HepG2 (cell line): ENCODE results near the gene ACP2. TPM values are rescaled to one million over a fixed set of nuclear protein-coding genes. Genes with fewer than 3 reads are reported as not detected.

Source experiments
- IKZF4 ChIP-seq: sonication (generic); formaldehyde crosslinking; IDR thresholded peaks from 2 replicates; pipeline ENCODE4 v1.5.1; 2020; ENCODE audit warnings: borderline replicate concordance, mild to moderate bottlenecking, low read depth, missing genetic modification reagents; ENCODE audit errors: not compliant biosample characterization
- KDM6A ChIP-seq: IDR thresholded peaks from 2 replicates; pipeline ENCODE4 v1.6.1; 2016; ENCODE audit warnings: low read depth
- MEIS2 ChIP-seq: sonication (generic); formaldehyde crosslinking; IDR thresholded peaks from 2 replicates; pipeline ENCODE4 v1.9.0; 2021; ENCODE audit warnings: mild to moderate bottlenecking, missing genetic modification reagents
- MIER2 ChIP-seq: IDR thresholded peaks from 2 replicates; pipeline ENCODE4 v1.6.1; 2016; ENCODE audit warnings: missing biosample characterization, missing genetic modification reagents
- MXI1 ChIP-seq: IDR thresholded peaks from 3 replicates; pipeline ENCODE4 v1.6.1; 2012; ENCODE audit warnings: low read depth, low read length, inconsistent platforms, borderline replicate concordance
- NBN ChIP-seq: fragments of 450-650 bp; conservative IDR thresholded peaks from 2 replicates; pipeline ENCODE4 v1.6.1; 2017
- NFE2L1 ChIP-seq: sonication (generic); formaldehyde crosslinking; IDR thresholded peaks from 2 replicates; pipeline ENCODE4 v1.4.0; 2020; ENCODE audit warnings: missing genetic modification reagents, mild to moderate bottlenecking, borderline replicate concordance
- REPIN1 ChIP-seq: sonication (generic); formaldehyde crosslinking; IDR thresholded peaks from 2 replicates; pipeline ENCODE4 v1.8.0; 2022; ENCODE audit warnings: missing genetic modification reagents, low read depth, mild to moderate bottlenecking, borderline replicate concordance
- SMYD3 ChIP-seq: sonication (generic); formaldehyde crosslinking; IDR thresholded peaks from 2 replicates; pipeline ENCODE4 v1.8.1; 2023; ENCODE audit warnings: mild to moderate bottlenecking, missing genetic modification reagents
- SP140L ChIP-seq: sonication (generic); formaldehyde crosslinking; IDR thresholded peaks from 2 replicates; pipeline ENCODE4 v1.4.0; 2020; ENCODE audit warnings: missing genetic modification reagents, borderline replicate concordance
- ZNF660 ChIP-seq: sonication (generic); formaldehyde crosslinking; IDR thresholded peaks from 2 replicates; pipeline ENCODE4 v1.5.1; 2020; ENCODE audit warnings: mild to moderate bottlenecking, low read depth, missing genetic modification reagents, borderline replicate concordance
- ZNF709 ChIP-seq: sonication (generic); formaldehyde crosslinking; IDR thresholded peaks from 2 replicates; pipeline ENCODE4 v1.5.0; 2020; ENCODE audit warnings: mild to moderate bottlenecking, missing genetic modification reagents
- polyA plus RNA-seq, 8 experiments: library from polyadenylated mRNA; depleted of rRNA in 3 of 8; stranded (reverse) in 7 of 8; unstranded in 1 of 8; fragments of >200 nt; fragmentation: Illumina TruSeq in 4 of 8; extraction: Trizol in 4 of 8; gene quantifications; 2 replicates each; pipeline versions ENCODE4 v1.2.1 to v1.2.3, GENCODE V29; 2011 to 2016; ENCODE audit warnings: low read depth in 4 of 8, missing spikeins in 1 of 8, mixed read lengths in 1 of 8; ENCODE audit not compliant: insufficient read depth in 1 of 8
- total RNA-seq, 5 experiments: library from RNA; depleted of rRNA; stranded (reverse); fragments of >200 nt; fragmentation: Illumina TruSeq; extraction: Trizol; gene quantifications; 2 replicates each; pipeline ENCODE4 v1.2.3, GENCODE V29; 2016; ENCODE audit warnings: low read depth in 1 of 5
- TF ChIP-seq, protein P1 (sequence below): sonication (generic); formaldehyde crosslinking; IDR thresholded peaks from 2 replicates; pipeline ENCODE4 v1.4.0; 2020; ENCODE audit warnings: missing genetic modification reagents, borderline replicate concordance
- TF ChIP-seq, protein P2 (sequence below), 2 experiments: fragments of 450-650 bp in 1 of 2; sonication (generic) in 1 of 2; formaldehyde crosslinking; IDR thresholded peaks; 2 replicates each; pipeline versions ENCODE4 v1.5.0 to v1.8.0; 2020 to 2022; ENCODE audit warnings: mild to moderate bottlenecking in 1 of 2, missing genetic modification reagents in 1 of 2
- TF ChIP-seq, protein P3 (sequence below): sonication (generic); formaldehyde crosslinking; IDR thresholded peaks from 2 replicates; pipeline ENCODE4 v1.8.0; 2022; ENCODE audit warnings: missing genetic modification reagents, mild to moderate bottlenecking, inconsistent platforms, borderline replicate concordance
- TF ChIP-seq, protein P4 (sequence below): sonication (generic); formaldehyde crosslinking; IDR thresholded peaks from 2 replicates; pipeline ENCODE4 v1.5.1; 2020; ENCODE audit warnings: mild to moderate bottlenecking, missing genetic modification reagents, moderate library complexity
- TF ChIP-seq, protein P5 (sequence below): conservative IDR thresholded peaks from 2 replicates; pipeline ENCODE4 v1.6.1; 2018; ENCODE audit warnings: missing genetic modification reagents
- TF ChIP-seq, protein P6 (sequence below): sonication (generic); formaldehyde crosslinking; IDR thresholded peaks from 2 replicates; pipeline ENCODE4 v1.4.0; 2020; ENCODE audit warnings: missing genetic modification reagents; ENCODE audit errors: not compliant biosample characterization

Gene ACP2
- total and polyA plus RNA-seq, 2 of the 13 experiments (the other 11 are each of a cell fraction or from before 2014, with no cell fraction given) = 17.7 to 20.2 TPM

DNA sequence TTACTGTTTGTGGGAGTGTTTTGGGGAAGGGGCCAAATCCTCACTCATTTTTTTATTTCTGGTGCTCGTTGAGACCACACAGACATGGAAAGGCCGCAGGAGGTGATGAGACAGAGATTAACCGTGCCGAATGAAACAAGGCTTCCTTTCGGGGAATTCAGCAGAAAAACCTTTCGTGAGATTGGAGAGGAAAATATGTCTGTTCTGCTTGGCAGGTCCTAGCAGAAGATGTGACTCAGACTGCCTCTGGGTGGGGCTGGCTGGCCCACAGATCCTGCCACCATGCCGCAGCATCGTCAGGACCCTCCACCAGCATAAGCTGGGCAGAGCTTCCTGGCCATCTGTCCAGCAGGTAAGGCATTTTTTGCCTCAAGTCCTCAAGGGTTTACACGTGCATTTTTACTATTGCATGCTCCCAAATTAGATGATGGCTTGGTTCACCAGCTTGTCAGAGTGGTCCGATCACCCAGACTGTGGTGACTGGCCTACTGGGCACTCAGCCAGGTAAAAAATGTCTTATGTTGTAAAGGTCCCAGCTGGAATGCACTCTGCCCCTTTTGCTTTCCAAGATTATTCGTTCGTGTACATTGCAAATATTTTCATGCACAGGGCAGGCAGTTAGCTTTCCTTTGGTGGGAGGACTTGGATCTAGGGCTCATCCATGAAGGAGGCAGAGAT lies 32.4 kb downstream of the ACP2 start (continued):
- peak; percentile 11; the same call in 1 of the 3 replicates for TF ChIP-seq MXI1
- TF ChIP-seq NFE2L1 (CRISPR knock-in tag) = no peak
- no peak for TF ChIP-seq ZNF709 (CRISPR knock-in tag)
- no peak for TF ChIP-seq SP140L
- no peak for TF ChIP-seq SMYD3
- TF ChIP-seq KDM6A (CRISPR knock-in tag) = 0 out of 2 replicates have a peak, but pooled peaks have one; percentile 11
- TF ChIP-seq, protein P1, sequence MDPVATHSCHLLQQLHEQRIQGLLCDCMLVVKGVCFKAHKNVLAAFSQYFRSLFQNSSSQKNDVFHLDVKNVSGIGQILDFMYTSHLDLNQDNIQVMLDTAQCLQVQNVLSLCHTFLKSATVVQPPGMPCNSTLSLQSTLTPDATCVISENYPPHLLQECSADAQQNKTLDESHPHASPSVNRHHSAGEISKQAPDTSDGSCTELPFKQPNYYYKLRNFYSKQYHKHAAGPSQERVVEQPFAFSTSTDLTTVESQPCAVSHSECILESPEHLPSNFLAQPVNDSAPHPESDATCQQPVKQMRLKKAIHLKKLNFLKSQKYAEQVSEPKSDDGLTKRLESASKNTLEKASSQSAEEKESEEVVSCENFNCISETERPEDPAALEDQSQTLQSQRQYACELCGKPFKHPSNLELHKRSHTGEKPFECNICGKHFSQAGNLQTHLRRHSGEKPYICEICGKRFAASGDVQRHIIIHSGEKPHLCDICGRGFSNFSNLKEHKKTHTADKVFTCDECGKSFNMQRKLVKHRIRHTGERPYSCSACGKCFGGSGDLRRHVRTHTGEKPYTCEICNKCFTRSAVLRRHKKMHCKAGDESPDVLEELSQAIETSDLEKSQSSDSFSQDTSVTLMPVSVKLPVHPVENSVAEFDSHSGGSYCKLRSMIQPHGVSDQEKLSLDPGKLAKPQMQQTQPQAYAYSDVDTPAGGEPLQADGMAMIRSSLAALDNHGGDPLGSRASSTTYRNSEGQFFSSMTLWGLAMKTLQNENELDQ (CRISPR knock-in tag) = no peak
- TF ChIP-seq, protein P2, sequence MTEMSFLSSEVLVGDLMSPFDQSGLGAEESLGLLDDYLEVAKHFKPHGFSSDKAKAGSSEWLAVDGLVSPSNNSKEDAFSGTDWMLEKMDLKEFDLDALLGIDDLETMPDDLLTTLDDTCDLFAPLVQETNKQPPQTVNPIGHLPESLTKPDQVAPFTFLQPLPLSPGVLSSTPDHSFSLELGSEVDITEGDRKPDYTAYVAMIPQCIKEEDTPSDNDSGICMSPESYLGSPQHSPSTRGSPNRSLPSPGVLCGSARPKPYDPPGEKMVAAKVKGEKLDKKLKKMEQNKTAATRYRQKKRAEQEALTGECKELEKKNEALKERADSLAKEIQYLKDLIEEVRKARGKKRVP (CRISPR knock-in tag; IDR thresholded peaks at IDR 0.05) = no peak
- TF ChIP-seq ZNF660 = no peak
- no peak for TF ChIP-seq MIER2 (CRISPR knock-in tag)
- TF ChIP-seq MEIS2 = 0 out of 2 replicates have a peak, but pooled peaks have one; percentile 22
- TF ChIP-seq REPIN1 (CRISPR knock-in tag) = no peak
- TF ChIP-seq, protein P3, sequence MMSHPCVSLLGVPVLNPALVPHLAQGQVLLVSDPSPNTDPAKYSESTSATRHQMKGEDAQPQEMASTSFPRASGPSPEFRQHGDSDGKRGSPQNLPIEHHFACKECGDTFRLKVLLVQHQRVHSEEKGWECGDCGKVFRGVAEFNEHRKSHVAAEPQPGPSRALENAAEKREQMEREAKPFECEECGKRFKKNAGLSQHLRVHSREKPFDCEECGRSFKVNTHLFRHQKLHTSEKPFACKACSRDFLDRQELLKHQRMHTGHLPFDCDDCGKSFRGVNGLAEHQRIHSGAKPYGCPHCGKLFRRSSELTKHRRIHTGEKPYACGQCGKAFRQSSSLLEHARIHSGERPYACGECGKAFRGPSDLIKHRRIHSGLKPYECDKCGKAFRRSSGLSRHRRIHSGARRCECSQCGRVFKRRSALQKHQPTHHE (CRISPR knock-in tag) = no peak
- TF ChIP-seq, protein P4, sequence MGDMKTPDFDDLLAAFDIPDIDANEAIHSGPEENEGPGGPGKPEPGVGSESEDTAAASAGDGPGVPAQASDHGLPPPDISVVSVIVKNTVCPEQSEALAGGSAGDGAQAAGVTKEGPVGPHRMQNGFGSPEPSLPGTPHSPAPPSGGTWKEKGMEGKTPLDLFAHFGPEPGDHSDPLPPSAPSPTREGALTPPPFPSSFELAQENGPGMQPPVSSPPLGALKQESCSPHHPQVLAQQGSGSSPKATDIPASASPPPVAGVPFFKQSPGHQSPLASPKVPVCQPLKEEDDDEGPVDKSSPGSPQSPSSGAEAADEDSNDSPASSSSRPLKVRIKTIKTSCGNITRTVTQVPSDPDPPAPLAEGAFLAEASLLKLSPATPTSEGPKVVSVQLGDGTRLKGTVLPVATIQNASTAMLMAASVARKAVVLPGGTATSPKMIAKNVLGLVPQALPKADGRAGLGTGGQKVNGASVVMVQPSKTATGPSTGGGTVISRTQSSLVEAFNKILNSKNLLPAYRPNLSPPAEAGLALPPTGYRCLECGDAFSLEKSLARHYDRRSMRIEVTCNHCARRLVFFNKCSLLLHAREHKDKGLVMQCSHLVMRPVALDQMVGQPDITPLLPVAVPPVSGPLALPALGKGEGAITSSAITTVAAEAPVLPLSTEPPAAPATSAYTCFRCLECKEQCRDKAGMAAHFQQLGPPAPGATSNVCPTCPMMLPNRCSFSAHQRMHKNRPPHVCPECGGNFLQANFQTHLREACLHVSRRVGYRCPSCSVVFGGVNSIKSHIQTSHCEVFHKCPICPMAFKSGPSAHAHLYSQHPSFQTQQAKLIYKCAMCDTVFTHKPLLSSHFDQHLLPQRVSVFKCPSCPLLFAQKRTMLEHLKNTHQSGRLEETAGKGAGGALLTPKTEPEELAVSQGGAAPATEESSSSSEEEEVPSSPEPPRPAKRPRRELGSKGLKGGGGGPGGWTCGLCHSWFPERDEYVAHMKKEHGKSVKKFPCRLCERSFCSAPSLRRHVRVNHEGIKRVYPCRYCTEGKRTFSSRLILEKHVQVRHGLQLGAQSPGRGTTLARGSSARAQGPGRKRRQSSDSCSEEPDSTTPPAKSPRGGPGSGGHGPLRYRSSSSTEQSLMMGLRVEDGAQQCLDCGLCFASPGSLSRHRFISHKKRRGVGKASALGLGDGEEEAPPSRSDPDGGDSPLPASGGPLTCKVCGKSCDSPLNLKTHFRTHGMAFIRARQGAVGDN (CRISPR knock-in tag) = peak; percentile 69
- TF ChIP-seq, protein P5, sequence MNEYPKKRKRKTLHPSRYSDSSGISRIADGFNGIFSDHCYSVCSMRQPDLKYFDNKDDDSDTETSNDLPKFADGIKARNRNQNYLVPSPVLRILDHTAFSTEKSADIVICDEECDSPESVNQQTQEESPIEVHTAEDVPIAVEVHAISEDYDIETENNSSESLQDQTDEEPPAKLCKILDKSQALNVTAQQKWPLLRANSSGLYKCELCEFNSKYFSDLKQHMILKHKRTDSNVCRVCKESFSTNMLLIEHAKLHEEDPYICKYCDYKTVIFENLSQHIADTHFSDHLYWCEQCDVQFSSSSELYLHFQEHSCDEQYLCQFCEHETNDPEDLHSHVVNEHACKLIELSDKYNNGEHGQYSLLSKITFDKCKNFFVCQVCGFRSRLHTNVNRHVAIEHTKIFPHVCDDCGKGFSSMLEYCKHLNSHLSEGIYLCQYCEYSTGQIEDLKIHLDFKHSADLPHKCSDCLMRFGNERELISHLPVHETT (CRISPR knock-in tag) = no peak
- no peak for TF ChIP-seq NBN
- no peak for TF ChIP-seq IKZF4 (CRISPR knock-in tag)
- TF ChIP-seq, protein P6, sequence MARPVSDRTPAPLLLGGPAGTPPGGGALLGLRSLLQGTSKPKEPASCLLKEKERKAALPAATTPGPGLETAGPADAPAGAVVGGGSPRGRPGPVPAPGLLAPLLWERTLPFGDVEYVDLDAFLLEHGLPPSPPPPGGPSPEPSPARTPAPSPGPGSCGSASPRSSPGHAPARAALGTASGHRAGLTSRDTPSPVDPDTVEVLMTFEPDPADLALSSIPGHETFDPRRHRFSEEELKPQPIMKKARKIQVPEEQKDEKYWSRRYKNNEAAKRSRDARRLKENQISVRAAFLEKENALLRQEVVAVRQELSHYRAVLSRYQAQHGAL (CRISPR knock-in tag) = no peak
